Stimulated activated CD8-positive, alpha-beta memory T cell treated with anti-CD3 and anti-CD28 coated beads, Interleukin-12 subunit alpha, Interleukin-12 subunit beta, amount 100 ng/mL, for 24 hours (primary cell): ENCODE results near the gene CPS1.

ENCODE experiments used
- DNase-seq: peaks from one replicate; pipeline ENCODE4 v3.0.0-alpha.2; 2020; ENCODE audit errors: extremely low read depth

The CPS1 gene

GRCh38 chr2:210556329-210556980 is at the start of gene CPS1:
Gene CPS1, plus strand, starts transcription at chr2:210556599. Its CDS starts 135 bp downstream, at chr2:210556734.
- no peak for DNase-seq

DNA sequence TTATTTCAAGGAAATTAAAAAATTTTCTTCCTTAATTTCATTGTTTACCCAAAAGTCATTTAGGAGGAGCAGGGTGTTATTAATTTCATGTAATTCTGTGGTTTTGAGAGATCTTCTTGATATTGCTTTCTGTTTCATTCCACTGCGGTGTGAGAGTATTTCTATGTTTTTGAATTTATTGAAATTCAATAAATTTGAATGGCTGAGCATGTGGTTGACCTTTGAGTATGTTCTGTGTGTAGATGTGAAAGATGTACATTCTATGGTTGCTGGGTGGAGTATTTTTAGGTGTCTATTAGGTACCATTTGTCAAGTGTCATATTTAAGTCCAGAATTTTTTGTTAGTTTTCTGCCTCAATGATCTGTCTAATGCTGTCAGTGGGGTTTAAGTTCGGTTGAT is 40.5 kb upstream of the CPS1 start:
- no peak for DNase-seq

DNA sequence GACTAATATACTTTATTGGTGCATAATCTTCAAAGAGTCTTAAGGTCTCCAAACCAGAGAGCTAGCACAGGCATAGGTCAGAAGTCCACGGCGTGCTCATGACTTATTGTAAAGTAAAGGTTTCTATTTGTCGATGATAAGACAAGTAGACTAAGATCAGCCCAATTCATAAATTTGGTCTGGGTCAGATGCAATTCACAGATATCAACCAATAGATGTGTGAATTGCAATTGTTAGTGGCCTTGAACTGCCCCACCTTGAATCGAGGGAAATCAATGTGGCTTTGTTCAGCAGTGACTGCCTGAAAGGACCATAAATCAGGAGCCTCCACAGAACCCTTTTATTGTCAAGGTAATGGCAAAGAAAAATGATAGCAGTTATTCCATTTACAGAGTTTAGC is 39.1 kb upstream of the CPS1 start:
- DNase-seq: no peak

- no peak for DNase-seq
These were observed 36.8 kb upstream of the CPS1 start for GRCh38 chr2:210519594-210519993.

DNA sequence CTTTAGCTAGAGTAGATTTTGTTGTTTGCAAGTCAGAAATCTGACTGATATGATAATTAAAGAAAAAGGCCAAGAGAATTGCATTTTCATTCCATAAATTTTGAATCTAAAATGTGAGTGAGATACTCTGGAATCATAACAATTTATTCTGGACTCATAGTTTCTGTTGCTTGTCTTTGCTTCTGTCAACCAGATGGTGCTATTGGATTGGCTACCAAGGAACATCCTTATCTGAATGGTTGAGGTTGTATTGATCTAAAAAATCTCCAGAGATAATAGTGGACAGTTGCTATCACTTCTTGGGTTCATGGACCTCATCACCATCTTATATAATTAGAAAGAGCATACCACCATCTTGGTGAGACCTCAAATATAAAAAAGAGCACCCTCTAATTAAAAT is 34.0 kb upstream of the CPS1 start:
- no peak for DNase-seq

GRCh38 chr2:210523650-210524289 is 32.6 kb upstream of the CPS1 start:
- DNase-seq: no peak

DNA sequence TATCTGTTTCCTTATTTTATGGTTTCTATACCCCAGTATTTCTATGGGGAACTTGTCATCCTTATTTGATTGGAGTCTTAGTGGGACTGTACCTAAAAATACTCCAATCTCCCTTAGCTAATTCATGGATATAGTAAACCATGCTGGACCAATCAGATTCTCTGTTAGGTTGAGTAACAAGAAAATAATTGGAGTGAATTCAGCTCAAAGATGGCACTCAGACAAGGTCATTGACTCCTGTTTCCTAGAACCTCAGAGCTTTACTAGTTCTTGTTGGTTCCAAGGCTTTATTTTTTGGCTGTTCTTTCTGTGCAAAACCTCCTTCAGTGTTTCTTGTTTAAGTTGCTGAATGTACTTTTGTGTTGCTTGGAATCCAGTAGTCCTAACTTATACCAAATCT is 31.9 kb upstream of the CPS1 start:
- DNase-seq: no peak

- no peak for DNase-seq
These were observed 29.1 kb upstream of the CPS1 start for GRCh38 chr2:210527286-210527685.

DNA sequence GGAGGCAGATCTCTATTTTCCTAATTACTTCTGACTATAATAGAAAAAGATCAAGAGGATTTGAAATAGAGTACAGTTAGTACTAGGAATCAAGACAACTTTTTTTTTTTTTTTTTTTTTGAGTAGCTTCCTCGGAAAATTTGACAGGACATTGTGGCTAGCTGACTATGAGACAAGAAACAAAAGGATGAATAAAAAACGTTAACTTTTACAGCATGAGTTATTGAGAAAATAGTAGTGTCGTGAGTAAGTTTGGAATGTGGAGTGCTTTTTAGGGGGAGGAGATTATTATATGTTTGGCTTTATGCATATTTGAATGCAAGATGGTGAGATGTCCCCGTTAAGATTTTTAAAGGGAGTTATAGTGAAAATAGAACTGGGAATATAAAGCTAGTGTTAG is 27.7 kb upstream of the CPS1 start:
- DNase-seq: no peak

GRCh38 chr2:210531050-210531449 is 25.3 kb upstream of the CPS1 start:
- no peak for DNase-seq

GRCh38 chr2:210531482-210531881 is 24.9 kb upstream of the CPS1 start:
- DNase-seq: no peak

- no peak for DNase-seq
These were observed 23.0 kb upstream of the CPS1 start for GRCh38 chr2:210533389-210533788.

- DNase-seq: no peak
These were observed 21.5 kb upstream of the CPS1 start for GRCh38 chr2:210534879-210535278.

- no peak for DNase-seq
These were observed 19.3 kb upstream of the CPS1 start for GRCh38 chr2:210536973-210537650.

DNA sequence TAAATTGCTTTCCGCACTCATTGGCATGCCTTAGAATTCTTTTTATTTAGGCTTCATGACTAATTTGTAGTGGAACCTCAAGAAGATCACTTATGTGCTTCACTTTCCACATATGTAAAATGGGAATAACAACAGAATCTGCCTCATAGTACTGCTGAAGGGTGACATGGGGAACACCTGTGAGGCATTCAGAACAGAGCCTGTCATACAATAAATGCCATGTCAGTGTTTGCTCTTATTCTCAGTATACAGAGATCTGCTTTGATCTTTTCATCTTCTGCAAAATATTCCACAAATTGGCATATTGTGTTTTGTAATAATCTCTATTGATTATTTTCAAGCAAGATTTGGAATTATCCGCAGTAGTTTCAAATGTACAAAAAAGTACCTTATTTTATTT is 17.4 kb upstream of the CPS1 start:
- DNase-seq: no peak

DNA sequence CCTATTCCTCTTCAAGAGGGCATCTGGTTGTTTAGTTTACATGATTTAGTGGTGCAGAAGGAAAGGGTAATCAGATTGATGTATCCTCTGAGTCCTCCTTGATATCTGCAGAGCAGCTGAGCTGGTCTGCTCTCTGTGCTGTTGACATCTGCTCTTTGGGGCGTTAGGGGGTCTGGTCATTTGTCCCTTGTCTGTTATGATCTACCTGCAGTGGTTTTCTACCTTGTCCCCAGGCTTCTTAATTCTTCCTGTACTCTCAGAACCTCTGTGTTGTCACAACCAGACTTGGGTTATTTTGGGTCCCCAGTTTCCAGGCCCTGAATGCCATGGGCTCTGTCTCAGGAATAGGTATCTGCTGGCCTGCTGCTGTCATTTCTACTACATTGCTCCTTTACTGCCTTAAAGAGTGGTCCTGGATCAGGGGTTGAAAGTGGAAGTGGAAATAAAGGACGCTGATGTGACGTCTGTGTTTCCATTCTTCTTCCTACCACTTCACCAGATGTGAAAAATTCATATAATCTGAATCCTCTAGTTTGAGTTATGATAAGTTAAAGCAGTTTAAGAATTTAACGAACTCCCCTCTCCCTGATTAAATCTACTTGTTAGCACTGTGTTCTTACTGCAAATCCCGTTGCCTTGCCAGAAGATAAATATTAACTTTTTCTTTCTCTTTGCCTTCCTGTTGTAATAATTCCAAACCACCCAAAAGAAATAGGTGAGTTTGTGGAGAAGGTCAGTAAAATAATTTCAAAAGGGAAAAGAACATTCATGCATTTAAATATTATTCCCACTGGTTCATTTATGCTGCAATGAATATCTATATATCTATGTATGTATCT is 16.6 kb upstream of the CPS1 start:
- no peak for DNase-seq

DNA sequence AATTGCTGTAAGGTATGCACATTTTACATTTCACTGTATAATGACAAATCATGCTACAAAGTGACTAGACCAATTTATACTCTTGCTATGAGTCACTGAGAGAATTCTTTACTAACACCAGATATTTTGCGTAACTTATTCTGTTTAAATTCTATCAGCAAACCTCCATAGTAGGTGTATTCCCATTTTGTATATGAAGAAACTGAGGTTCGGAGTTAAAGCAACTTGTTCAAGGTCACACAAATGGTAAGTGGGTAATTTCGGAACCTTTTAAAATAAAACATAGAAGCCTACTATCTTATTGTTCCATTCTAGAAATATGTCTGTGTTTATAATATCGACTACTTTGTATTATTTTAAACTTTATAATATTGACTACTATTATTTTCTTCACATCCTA is 15.9 kb upstream of the CPS1 start:
- DNase-seq: no peak

DNA sequence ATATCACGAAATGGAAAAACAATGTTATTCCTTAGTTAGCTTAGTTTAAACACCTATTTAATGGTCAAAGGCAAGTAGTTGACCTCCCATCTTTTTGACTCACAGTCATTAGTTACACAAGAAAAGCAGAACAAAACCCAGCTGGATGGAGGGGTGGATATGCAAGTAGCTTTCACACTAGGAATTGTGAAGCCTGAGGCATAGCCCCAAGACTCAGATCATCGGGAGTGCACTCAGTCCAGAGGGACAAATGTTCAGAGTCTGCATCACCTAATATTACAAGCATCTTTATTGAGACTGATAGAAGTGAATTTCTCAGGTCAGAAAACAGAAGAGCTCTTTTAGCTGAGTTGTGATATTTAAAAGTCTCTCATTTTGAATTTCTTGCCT is 15.5 kb upstream of the CPS1 start:
- DNase-seq: no peak

- no peak for DNase-seq
These were observed 15.0 kb upstream of the CPS1 start for GRCh38 chr2:210541290-210541902.

- DNase-seq: no peak
These were observed 12.3 kb upstream of the CPS1 start for GRCh38 chr2:210544007-210544590.

DNA sequence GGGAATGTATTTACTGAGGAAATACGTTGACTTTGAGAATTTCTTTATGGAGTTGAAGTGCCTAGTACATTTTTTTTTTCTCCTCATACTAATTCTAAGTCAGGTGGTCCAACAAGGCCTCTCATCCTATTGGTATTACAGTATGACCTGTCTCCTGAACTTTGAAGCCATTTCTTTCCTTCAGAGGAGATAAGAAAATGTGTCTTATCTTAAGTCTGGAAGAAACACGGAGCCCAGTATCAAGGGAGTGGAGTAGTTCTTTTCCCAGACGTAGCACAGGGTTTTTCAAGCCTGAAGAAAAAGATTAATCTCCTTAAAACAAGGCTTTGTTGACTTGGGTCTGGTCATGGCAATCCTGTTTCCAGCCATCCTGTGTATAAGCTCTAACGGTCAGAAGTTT is 11.6 kb upstream of the CPS1 start:
- no peak for DNase-seq
